Hepatic stellate cell (primary cell): ENCODE data around the gene TRPC3.

Source experiments
- DNase-seq: peaks from one replicate; pipeline ENCODE4 v3.0.0; 2011; ENCODE audit warnings: low spot score

The TRPC3 gene

GRCh38 chr4:121951521-121952110 is at the start of gene TRPC3:
Gene TRPC3 (minus strand): TSS chr4:121952060. CDS start chr4:121951680, 380 bp downstream.
- peak; percentile 48 for DNase-seq

DNA sequence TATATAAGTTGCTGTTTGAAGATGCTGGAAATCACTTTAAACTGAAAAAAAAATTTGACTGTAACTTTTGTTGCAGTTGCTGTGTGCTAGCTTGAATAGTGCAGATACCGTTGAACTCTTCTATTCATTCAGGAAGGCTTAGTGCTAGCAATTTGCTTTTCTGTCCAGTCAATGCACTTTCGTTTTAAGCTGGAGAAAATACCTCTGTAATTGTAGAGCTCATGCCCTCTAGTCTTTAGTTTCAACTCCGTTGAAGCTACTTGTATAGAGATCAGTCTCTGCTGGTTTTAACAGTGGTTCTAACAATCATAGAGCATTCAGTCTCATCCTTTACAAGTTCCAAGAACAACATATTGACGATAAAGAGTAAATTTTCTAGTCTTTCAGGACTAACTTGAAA is 49.0 kb upstream of the TRPC3 start:
- no peak for DNase-seq

GRCh38 chr4:121998024-121998423 is 46.2 kb upstream of the TRPC3 start:
- no peak for DNase-seq

GRCh38 chr4:121995790-121996537 is 44.1 kb upstream of the TRPC3 start:
- no peak for DNase-seq

- no peak for DNase-seq
Measured at GRCh38 chr4:121991968-121992367, 40.1 kb upstream of the TRPC3 start.

GRCh38 chr4:121990489-121990888 is 38.6 kb upstream of the TRPC3 start:
- DNase-seq, result no peak

DNA sequence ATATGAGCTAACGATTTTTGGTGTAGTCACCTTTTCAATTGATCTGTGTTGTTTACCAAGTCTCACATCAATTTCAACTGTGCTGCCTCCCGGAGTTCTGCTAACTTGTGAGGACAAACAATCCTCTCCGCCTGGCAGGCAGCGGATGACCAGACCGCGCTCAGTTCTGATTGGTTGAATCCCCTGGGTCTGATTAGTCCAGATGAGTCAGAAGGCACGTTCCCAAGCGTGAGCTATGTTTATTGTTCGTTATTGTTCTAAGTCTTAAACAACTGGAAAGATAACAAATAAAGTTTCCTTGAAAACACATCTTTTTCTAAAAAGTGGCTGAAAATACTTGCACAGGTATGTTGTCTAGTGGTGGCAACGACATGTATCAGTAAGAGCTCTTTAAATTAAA is 37.9 kb upstream of the TRPC3 start:
- no peak for DNase-seq

DNA sequence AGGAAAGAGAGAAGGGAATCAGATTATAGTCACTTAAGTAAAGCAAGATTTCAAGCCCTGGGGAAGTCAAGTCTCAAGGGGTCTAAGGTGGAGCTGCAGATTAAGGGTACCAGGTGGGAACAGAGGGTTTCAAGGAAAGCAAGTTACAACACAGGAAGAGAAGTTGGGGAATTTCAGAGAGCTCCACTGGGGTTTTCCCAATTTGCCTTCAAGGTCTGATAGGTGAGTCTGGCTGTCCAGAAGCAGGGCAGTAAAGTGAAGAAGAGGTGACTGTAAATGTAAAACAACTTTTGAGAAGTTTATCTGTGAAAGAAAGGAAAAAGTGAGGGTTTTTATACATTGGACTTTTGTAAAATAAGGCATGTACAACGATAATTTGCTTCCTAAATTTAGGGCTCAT is 37.1 kb upstream of the TRPC3 start:
- no peak for DNase-seq

GRCh38 chr4:121980643-121981042 is 28.8 kb upstream of the TRPC3 start:
- no peak for DNase-seq

DNA sequence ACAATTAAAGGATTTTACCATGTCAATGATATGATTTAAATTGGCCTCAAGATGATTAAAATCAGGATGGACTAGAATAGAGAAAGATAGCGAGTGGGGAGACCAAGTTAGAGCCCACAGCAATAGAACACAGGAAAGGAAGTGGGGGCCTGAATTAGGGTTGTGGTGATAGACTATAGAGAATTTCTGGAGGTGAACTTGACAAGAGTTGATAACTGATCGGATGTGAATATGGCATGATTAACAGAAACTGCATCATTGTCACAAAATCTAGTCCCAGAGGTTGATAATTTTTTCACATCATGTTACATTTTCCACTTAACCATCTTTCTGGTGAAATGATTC is 26.3 kb upstream of the TRPC3 start:
- DNase-seq, result no peak

DNA sequence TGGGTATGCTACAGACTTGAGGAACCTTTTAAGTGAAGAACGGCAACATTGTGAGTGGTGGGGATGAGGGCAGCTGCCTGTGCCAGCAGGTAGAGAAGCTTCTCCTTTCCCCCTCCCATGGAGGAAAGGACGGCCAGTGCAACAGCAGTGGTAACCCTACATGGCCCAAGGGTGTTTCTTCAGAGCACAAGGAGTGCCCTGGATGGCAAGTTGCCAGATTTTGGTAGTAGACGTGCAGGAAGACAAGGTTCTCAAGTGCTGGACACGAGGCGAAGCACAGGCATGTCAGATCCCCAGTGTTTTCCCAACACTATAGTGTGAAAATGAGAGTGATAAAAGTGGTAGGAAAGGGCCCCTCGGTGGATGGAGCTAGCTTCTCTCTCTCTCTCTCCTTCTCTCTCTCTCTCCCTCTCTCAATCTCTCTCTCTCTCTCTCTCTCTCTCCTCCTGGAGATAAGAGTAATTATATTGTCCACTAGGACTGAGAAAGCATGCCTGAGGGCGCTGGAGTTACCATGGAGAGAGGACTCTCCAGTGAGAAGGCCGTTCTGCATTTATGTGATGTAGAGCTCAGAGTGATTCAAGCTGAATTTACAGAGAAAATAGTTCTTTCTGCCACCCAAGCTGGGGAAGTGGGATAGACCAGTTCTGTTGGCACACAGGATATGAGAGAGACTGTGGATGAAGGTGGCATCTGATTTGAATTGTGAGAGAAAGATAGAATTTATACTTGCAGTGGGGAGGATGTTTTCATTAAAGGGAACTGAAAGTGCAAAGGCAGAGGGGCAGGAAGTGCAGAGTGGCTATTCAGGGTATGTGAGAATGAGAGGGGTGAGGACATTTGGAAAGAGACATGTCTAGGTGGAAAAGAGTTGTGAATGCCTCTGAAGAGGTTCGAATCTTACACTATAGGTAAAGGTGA is 25.7 kb upstream of the TRPC3 start:
- DNase-seq, result no peak

DNA sequence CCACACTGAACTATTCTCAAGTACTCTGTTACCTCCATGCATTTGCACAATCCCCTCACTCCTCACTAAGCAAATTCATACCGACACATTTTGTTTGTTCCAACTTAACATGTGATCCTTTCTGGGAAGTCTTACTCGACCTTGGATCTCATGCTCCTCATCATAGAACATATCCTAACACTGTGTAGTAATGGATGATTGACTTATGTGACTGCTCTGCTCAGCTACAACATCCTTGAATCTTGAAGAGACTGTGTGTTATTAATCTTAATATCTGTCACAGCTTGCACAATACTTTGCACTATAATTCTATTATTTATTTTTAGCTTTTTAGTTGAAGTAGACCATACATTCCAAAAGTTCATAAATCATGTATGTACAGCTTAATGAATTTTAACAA is 23.9 kb upstream of the TRPC3 start:
- DNase-seq, result no peak

- no peak for DNase-seq
Measured at GRCh38 chr4:121973816-121974215, 22.0 kb upstream of the TRPC3 start.

DNA sequence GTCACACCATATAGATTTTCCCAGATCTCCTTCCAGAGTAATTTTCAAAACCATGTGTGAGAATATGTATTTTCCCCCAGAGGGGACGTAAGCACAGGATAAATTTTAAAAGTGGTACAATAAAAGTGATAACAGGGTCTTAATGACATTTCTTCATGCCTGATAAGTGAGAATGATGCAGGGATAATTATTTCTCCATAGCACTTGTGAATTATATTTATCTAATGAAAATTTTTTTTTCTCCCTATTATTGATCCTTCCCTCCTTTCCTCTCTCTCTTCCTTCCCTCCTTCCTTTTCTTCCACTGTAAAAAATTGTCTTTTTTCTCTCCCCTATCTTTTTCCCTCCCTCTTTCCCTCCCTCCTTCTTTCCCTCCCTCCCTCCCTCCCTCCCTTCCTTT is 17.0 kb upstream of the TRPC3 start:
- no peak for DNase-seq

DNA sequence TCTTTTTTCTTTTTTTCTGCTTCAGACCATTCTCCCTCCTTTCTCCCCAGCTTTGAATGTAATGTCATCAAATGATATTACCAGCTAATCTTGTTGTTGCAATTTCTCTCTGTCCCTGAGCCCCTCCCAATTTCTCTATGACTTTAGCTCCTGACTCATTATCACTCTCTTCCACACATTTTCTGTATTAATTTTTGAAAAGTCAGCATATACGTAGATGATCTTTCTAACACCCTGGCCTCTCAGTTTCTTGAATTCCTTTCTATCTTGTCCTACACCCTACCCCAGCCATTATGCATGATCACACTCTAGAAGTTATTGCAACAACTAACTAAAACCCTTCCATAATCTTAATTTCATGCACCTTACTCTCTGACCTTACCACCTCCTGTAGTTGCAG is 13.1 kb upstream of the TRPC3 start:
- DNase-seq, result no peak

GRCh38 chr4:121960818-121961217 is 9.0 kb upstream of the TRPC3 start:
- no peak for DNase-seq

DNA sequence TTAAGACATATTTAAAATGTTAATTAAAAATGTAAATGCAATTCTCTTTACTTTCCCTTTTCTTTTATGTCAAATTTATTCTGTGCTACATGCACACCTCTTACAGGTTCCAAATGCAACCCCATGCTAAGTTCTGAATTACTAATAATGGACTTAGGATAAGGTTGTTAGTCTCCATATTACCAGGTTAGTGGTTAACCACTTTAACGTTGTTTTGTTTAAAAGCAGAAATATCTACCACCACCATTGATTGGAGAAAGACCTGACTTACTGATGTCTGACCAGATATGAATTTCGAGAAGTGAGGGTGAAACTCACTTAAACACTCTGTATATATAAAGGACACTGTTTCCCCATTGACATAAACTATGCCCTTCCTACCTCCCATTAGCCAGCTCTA is 6.9 kb upstream of the TRPC3 start:
- no peak for DNase-seq

DNA sequence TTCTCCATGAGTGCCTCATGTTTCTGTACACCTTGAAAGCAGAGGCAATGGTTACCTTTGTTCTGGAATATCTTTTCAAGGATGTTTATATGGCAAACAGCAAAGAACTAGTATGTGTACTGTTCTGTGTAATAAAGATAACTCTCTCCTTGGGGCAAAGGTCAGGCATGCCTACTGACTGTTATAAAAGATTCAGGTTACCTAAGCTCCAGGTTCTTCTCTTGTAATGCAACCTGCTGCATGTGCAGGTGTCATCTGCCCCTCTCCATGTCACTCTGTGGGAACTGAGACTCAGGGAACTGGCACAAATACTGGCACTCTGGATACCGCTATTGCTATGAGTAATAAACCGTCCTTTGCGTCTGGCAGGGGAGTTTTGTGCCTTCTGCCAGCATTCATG is 5.4 kb upstream of the TRPC3 start:
- DNase-seq, result no peak

DNA sequence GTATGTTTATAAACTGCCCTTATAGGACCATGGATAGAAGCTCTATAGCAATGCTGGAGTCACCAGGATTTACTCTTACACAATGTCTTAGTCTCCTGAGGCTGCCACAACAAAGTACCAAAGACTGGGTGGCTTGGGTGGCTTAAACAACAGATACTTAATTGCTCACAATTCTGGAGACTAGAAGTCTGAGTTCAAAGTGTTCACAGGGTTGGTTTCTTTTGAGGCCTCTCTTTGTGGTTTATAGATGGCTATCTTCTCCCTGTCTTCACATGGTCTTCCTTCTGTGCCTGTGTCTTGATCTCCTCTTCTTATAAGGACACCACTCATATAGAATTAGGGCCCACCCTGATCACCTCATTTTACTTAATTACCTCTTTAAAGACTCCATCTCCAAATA is 2.0 kb upstream of the TRPC3 start:
- DNase-seq, result no peak

- no peak for DNase-seq
Measured at GRCh38 chr4:121952290-121952689, 430 bp upstream of the TRPC3 start.

DNA sequence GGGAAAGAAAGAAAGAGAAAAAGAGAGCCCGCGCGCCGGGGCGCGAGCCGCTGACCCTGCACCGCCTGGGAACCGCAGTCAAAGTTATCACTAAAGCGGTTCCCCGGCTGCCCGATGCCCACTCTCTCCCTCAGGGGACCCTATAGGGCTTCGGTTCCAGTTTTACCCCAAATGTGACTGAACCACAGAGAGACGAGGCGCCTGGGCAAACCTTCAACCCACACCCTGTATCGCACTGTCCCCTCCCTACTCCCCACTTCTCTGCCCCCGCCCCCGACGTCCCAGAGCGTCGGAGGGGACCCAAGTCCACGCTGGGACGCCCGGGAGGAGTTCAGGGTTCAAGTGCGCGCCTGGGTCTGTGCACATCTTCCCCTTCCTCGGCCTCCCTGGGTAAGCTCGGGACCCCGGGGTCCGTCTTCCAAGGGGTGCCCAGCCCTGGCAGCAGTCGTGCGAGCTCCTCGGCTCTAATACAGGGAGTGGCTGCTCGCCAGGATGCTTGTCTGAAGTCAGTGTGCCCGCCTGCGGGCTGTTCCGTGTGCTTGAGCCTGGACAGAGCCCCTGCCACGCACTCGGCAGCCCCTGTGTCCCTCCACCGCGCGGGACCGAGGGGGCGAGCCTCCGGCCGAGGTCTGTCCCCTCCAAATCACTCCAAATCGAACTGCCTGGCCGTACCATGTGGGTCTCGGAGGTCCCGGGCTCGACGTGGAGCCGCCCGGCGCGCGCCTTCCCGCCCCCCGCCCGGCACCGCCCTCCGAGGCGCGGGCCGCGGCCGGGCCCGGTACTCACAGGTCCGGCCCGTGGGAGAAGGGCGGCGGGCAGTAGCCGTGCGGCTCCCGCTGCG is 960 bp downstream of the TRPC3 start:
- DNase-seq, result peak; percentile 46

GRCh38 chr4:121950212-121950679 is 1.6 kb downstream of the TRPC3 start:
- peak; percentile 84 for DNase-seq
